A549 (cell line): ENCODE results near the gene ATF4. TPM values are rescaled to one million over a fixed set of nuclear protein-coding genes. Genes with fewer than 3 reads are reported as not detected.

ENCODE experiments used
- ATAC-seq, 2 experiments: fragments of 200-7000 bp in 1 of 2; fragments of >200 bp in 1 of 2; cut with Nextera tagmentation in 1 of 2; cut with Tn5 transposase in 1 of 2; 3 replicates each; pipeline versions ENCODE4 v1.8.0 to v1.9.1; 2018 to 2020; ENCODE audit warnings: mild to moderate bottlenecking in 1 of 2, moderate library complexity in 1 of 2
- CTCF ChIA-PET: fragments of 300-600 bp; sonication (Branson Sonifier 250); formaldehyde crosslinking; extraction: SDS; loops from one replicate; lab custom pipeline; 2021; ENCODE audit warnings: antibody characterized with exemption, inconsistent platforms; lab: Yijun Ruan, JAX
- POLR2A ChIA-PET: fragments of 350-600 bp; formaldehyde crosslinking; extraction: SDS; loops from one replicate; lab custom pipeline; 2021; ENCODE audit warnings: antibody characterized with exemption, inconsistent platforms; lab: Yijun Ruan, JAX
- DNase-seq, 2 experiments: peaks; one replicate each; pipeline versions ENCODE4 v3.0.0 to v3.0.0-alpha.2; 2011 to 2016; ENCODE audit warnings: low read depth in 1 of 2, low spot score in 1 of 2
- FAIRE-seq: peaks from 2 replicates; lab custom pipeline; 2011; peaks lifted over from hg19 to GRCh38; lab: Jason Lieb, UNC
- H3K27ac ChIP-seq, 2 experiments: fragments of >200 bp; sonication (Bioruptor Twin); formaldehyde crosslinking; 3 replicates each; pipeline ENCODE4 v1.5.1; 2016 to 2017
- H3K4me1 ChIP-seq: fragments of >200 bp; sonication (Bioruptor Twin); formaldehyde crosslinking; 3 replicates; pipeline ENCODE4 v1.6.1; 2016
- H3K4me2 ChIP-seq: fragments of >200 bp; sonication (Bioruptor Twin); formaldehyde crosslinking; 3 replicates; pipeline ENCODE4 v1.6.1; 2016
- H3K4me3 ChIP-seq: fragments of >200 bp; sonication (Bioruptor Twin); formaldehyde crosslinking; 3 replicates; pipeline ENCODE4 v1.5.1; 2016
- H3K9me3 ChIP-seq: fragments of >200 bp; sonication (Bioruptor Twin); formaldehyde crosslinking; 3 replicates; pipeline ENCODE4 v1.6.1; 2016
- CBX2 ChIP-seq: fragments of 200-600 bp; sonication (generic); IDR thresholded peaks from 2 replicates; pipeline ENCODE4 v1.6.1; 2016; ENCODE audit warnings: low read depth, mild to moderate bottlenecking, borderline replicate concordance
- FOXS1 ChIP-seq: fragments of 250-450 bp; sonication (Bioruptor Pico); IDR thresholded peaks from 2 replicates; pipeline ENCODE4 v1.5.0; 2020; ENCODE audit warnings: mild to moderate bottlenecking, moderate library complexity
- GATA3 ChIP-seq: IDR thresholded peaks from 2 replicates; pipeline ENCODE4 v1.6.1; 2012; ENCODE audit warnings: borderline replicate concordance
- JUN ChIP-seq, 2 experiments: fragments of >200 bp; sonication (Bioruptor Twin); formaldehyde crosslinking; IDR thresholded peaks; 2 replicates in 1 of 2; 3 replicates in 1 of 2; pipeline ENCODE4 v1.6.1; 2016 to 2017
- MAFK ChIP-seq: fragments of 450-650 bp; IDR thresholded peaks from 2 replicates; pipeline ENCODE4 v1.6.1; 2014; ENCODE audit not compliant: partially characterized antibody
- NFE2L2 ChIP-seq: fragments of 150-350 bp; conservative IDR thresholded peaks from 2 replicates; pipeline ENCODE4 v1.6.1; 2014; ENCODE audit warnings: low read length
- PHF8 ChIP-seq: fragments of 200-600 bp; sonication (generic); IDR thresholded peaks from 2 replicates; pipeline ENCODE4 v1.6.1; 2016; ENCODE audit warnings: low read depth, mild to moderate bottlenecking, antibody characterized with exemption, moderate library complexity, borderline replicate concordance
- RCOR1 ChIP-seq: fragments of 150-350 bp; IDR thresholded peaks from 2 replicates; pipeline ENCODE4 v1.6.1; 2014; ENCODE audit warnings: antibody characterized with exemption, low read length, low read depth
- SREBF2 ChIP-seq: fragments of 450-650 bp; IDR thresholded peaks from 2 replicates; pipeline ENCODE4 v1.6.1; 2014; ENCODE audit warnings: mild to moderate bottlenecking, moderate library complexity
- TFCP2L1 ChIP-seq: fragments of 250-450 bp; sonication (Bioruptor Pico); IDR thresholded peaks from 2 replicates; pipeline ENCODE4 v1.5.0; 2021; ENCODE audit warnings: mild to moderate bottlenecking
- TP53 ChIP-seq: fragments of 250-450 bp; sonication (Bioruptor Pico); IDR thresholded peaks from 2 replicates; pipeline ENCODE4 v1.5.0; 2021; ENCODE audit warnings: mild to moderate bottlenecking, moderate library complexity
- WGBS: methylation state at CpG from one replicate; pipeline ENCODE4 v1.1.6; 2017; ENCODE audit errors: missing lambda C conversion rate; 5-methylcytosine and 5-hydroxymethylcytosine counted together
- polyA plus RNA-seq, 4 experiments: library from polyadenylated mRNA; depleted of rRNA in 3 of 4; stranded (reverse); fragments of >200 nt; fragmentation: RNase III in 1 of 4; extraction: RNeasy Plus Mini Kit Qiagen cat#74134 plus additional on column Dnase treatment in 1 of 4; gene quantifications; 2 replicates in 3 of 4; 3 replicates in 1 of 4; pipeline ENCODE4 v1.2.3, GENCODE V29; 2011 to 2017
- TF ChIP-seq, protein P1 (sequence below): fragments of >200 bp; sonication (Bioruptor Twin); formaldehyde crosslinking; IDR thresholded peaks from 3 replicates; pipeline ENCODE4 v1.5.1; 2016
- TF ChIP-seq, protein P2 (sequence below): fragments of >200 bp; sonication (Bioruptor Twin); formaldehyde crosslinking; IDR thresholded peaks from 3 replicates; pipeline ENCODE4 v1.6.1; 2016
- TF ChIP-seq, protein P3 (sequence below): fragments of 250-450 bp; sonication (Bioruptor Pico); IDR thresholded peaks from 2 replicates; pipeline ENCODE4 v1.5.0; 2020; ENCODE audit warnings: low read depth, mild to moderate bottlenecking, moderate library complexity

Gene ATF4
- polyA plus RNA-seq, 2 of the 4 experiments (the other 2 are of a cell fraction): 242 to 593 TPM

DNA sequence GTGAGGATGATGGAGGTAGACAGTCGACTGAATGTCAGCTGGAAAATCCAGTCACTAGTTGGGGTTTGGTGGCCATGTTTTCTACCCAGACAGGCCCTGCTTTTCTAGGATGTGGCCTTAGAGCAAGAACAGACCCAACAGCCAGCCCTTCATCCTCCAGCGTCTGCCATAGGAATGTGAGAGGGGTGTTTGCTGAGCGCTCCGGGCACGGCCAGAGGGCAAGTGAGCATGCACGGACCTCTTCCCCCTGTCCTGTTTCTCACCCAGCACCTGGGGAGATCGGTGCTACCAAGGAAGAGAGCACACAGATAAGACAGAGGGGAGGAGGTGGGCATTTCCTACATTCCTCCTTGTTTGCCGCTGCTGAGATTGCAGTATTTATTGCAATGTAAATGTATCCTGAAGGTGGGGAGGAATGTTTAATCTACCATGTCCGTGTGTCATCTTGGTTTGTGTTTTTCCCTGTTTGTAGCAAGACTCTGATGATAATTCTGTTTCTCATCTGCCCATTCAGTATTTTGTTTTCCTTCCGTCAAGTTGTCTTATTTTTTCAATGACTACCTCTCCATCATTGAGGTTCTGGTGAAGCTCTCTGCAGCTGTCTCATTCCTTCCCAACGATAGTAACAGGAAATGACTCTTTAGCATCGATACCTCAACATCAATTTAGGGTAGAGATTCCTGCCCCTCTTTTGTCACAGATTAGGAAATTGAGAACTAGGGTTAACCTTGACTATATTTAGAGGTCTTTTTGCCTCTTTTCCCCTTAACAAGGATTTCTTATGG is 4.9 kb upstream of the ATF4 start:
- Histone ChIP-seq H3K9me3 (no peaks in the 10 kb centered on the region), H3K4me1 (peaks cover 10% of the 10 kb centered on the region), H3K27ac (no peak overlapping the region), H3K4me3 (no peak overlapping the region), H3K4me2 (no peak overlapping the region)
- CTCF ChIA-PET: interaction anchor here (1.0 to 5.6 kb wide), 20 partner anchors 9 to 521 kb away, joined by 3 to 37 read pairs (median 5); partner anchors contain the start of gene MIEF1
- ATAC-seq: no peak
- 92% methylated on average over 10 of the region's 12 CpGs for WGBS
- FAIRE-seq: no peak
- TF ChIP-seq RCOR1 (no peak), PHF8 (no peak)
- TF ChIP-seq, protein P1, sequence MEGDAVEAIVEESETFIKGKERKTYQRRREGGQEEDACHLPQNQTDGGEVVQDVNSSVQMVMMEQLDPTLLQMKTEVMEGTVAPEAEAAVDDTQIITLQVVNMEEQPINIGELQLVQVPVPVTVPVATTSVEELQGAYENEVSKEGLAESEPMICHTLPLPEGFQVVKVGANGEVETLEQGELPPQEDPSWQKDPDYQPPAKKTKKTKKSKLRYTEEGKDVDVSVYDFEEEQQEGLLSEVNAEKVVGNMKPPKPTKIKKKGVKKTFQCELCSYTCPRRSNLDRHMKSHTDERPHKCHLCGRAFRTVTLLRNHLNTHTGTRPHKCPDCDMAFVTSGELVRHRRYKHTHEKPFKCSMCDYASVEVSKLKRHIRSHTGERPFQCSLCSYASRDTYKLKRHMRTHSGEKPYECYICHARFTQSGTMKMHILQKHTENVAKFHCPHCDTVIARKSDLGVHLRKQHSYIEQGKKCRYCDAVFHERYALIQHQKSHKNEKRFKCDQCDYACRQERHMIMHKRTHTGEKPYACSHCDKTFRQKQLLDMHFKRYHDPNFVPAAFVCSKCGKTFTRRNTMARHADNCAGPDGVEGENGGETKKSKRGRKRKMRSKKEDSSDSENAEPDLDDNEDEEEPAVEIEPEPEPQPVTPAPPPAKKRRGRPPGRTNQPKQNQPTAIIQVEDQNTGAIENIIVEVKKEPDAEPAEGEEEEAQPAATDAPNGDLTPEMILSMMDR: no peak
- DNase-seq: no peak
- POLR2A ChIA-PET: interaction anchor here (0.6 to 1.5 kb wide), 2 partner anchors 13 to 155 kb away, joined by 6 read pairs; partner anchors contain the start of gene MIEF1

DNA sequence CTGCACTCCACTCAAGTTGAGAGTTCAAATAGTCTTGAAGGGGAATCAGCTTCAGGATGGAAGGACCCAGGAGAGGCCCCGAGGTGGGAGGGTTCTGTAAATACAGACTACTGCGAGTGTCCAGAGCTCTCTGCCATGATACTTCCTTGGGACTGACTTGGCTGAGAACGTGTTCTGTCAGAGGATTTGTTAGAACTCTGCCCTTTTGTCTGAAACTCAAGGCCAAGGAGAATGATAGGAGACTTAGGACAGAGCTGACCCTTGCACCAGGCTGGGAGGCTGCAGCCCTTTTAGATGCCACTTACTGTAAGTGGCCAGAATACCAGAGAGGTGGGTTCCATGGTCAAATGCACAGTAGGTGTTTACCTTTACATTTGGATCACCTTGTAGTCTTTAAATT is 2.9 kb upstream of the ATF4 start:
- no peak for DNase-seq
- CTCF ChIA-PET: interaction anchor here (0.6 to 5.6 kb wide), 7 partner anchors 10 to 87 kb away, joined by 3 to 37 read pairs (median 7); no protein-coding TSS in a partner anchor
- Histone ChIP-seq H3K4me2 (no peak overlapping the region), H3K4me1 (peaks cover 14% of the 10 kb centered on the region), H3K27ac (no peak overlapping the region), H3K4me3 (no peak overlapping the region), H3K9me3 (no peaks in the 10 kb centered on the region)
- FAIRE-seq: no peak
- no peak for ATAC-seq
- POLR2A ChIA-PET: interaction anchor here (0.8 to 1.2 kb wide), 2 partner anchors 15 to 21 kb away, joined by 3 to 4 read pairs; partner anchors contain the start of gene MIEF1
- TF ChIP-seq TP53 (no peak), TFCP2L1 (CRISPR knock-in tag) (no peak), MAFK (peak; percentile 15), GATA3 (no peak), JUN (IDR thresholded peaks at IDR 0.05) (no peak), SREBF2 (no peak)
- TF ChIP-seq, protein P1: no peak
- TF ChIP-seq, protein P2, sequence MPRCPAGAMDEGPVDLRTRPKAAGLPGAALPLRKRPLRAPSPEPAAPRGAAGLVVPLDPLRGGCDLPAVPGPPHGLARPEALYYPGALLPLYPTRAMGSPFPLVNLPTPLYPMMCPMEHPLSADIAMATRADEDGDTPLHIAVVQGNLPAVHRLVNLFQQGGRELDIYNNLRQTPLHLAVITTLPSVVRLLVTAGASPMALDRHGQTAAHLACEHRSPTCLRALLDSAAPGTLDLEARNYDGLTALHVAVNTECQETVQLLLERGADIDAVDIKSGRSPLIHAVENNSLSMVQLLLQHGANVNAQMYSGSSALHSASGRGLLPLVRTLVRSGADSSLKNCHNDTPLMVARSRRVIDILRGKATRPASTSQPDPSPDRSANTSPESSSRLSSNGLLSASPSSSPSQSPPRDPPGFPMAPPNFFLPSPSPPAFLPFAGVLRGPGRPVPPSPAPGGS: no peak
- WGBS: 96% methylated on average over 3 of the region's 3 CpGs

DNA sequence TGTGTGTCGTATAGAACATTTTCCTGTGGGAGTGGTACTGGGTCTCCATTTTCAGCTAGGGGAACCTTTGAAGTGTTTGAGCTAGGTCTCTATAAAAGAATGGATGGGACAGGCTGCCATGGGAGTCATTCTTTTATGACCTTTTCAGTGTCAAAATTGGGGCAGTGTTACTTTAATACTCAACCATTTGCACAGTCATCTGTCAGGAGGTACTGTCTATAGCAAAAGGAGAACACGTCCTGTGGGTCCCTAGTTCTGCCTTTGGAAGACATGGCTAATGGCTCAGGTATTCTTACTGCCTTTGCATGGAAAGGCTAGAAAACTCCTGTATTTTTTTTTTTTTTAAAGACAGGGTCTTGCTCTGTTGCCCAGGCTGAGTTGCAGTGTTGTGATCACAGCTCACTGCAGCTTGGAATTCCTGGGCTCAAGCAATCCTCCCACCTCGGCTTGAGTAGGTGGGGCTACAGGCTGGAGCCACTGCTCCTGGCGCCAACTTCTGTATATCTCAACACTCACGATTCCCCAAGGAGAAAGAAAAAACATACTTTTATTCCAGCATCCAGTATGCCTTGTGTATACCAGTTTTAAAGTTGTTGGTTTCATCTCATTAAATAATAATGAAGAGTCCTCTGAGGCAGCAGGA is 2.1 kb upstream of the ATF4 start:
- Histone ChIP-seq H3K27ac (peak overlapping the region; percentile 96 to 99; a peak in 4 of 6 replicates), H3K4me2 (peak overlapping the region; percentile 99; the same call in 2 of the 3 replicates), H3K4me1 (peaks cover 22% of the 10 kb centered on the region), H3K9me3 (no peaks in the 10 kb centered on the region), H3K4me3 (no peak overlapping the region)
- ChIA-PET POLR2A (interaction anchor here (1.2 kb wide), 1 partner anchor 22 kb away, joined by 3 read pairs; no protein-coding TSS in a partner anchor), CTCF (interaction anchor here (0.6 to 5.6 kb wide), 5 partner anchors 11 to 88 kb away, joined by 3 to 37 read pairs (median 11); no protein-coding TSS in a partner anchor)
- FAIRE-seq (no peak), DNase-seq (no peak), ATAC-seq (no peak)
- WGBS: 60% methylated on average over 5 of the region's 5 CpGs
- TF ChIP-seq, protein P3, sequence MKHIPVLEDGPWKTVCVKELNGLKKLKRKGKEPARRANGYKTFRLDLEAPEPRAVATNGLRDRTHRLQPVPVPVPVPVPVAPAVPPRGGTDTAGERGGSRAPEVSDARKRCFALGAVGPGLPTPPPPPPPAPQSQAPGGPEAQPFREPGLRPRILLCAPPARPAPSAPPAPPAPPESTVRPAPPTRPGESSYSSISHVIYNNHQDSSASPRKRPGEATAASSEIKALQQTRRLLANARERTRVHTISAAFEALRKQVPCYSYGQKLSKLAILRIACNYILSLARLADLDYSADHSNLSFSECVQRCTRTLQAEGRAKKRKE (CRISPR knock-in tag): no peak
- no peak for TF ChIP-seq CBX2
- no peak for TF ChIP-seq FOXS1 (CRISPR knock-in tag)
- no peak for TF ChIP-seq NFE2L2
